Tibial artery (tissue), 4 donors: Measurements from ENCODE around the gene SDHB.

Experiments used
- DNase-seq, 2 donors: peaks; one replicate each; pipeline ENCODE4 v3.0.0-alpha.2; 2019
- H3K27ac ChIP-seq, 2 donors: fragments of 200-600 bp; sonication (generic) in 1 of 2; 1 replicate in 1 of 2; 2 replicates in 1 of 2; pipeline ENCODE4 v1.5.1; 2018 to 2019; ENCODE audit warnings: mild to moderate bottlenecking in 1 of 2
- H3K27me3 ChIP-seq, 2 donors: fragments of 200-600 bp; sonication (generic) in 1 of 2; one replicate each; pipeline versions ENCODE4 v1.5.1 to v1.6.0; 2016 to 2019
- H3K36me3 ChIP-seq, 3 donors: fragments of 200-600 bp; sonication (generic) in 2 of 3; one replicate each; pipeline ENCODE4 v1.5.1; 2016 to 2019; ENCODE audit warnings: mild to moderate bottlenecking in 2 of 3
- H3K4me1 ChIP-seq, 4 donors: fragments of 200-600 bp; sonication (generic) in 2 of 4; 1 replicate in 3 of 4; 2 replicates in 1 of 4; pipeline ENCODE4 v1.5.1; 2016 to 2019
- H3K4me3 ChIP-seq, 2 donors: fragments of 200-600 bp; sonication (generic) in 1 of 2; 1 replicate in 1 of 2; 2 replicates in 1 of 2; pipeline ENCODE4 v1.5.1; 2018 to 2019; ENCODE audit warnings: mild to moderate bottlenecking in 2 of 2
- H3K9me3 ChIP-seq, 3 donors: fragments of 200-600 bp; sonication (generic) in 1 of 3; one replicate each; pipeline ENCODE4 v1.5.1; 2016 to 2019
- intact Hi-C: fragments of 100-400 bp; cut with DNase I; formaldehyde crosslinking; loops from one replicate; pipeline ENCODE4 v1.15.0; 2023; ENCODE audit warnings: low total_unique reads
- TF ChIP-seq, protein P1 (sequence below), 2 experiments: fragments of 200-600 bp in 1 of 2; fragments of 450-650 bp in 1 of 2; IDR thresholded peaks; one replicate each; pipeline ENCODE4 v1.5.1; 2017 to 2019; ENCODE audit warnings: antibody characterized with exemption in 2 of 2, mild to moderate bottlenecking in 1 of 2, moderate library complexity in 1 of 2

Gene SDHB

GRCh38 chr1:16998589-16998988 is 55.2 kb downstream of the SDHB start:
- TF ChIP-seq, protein P1, sequence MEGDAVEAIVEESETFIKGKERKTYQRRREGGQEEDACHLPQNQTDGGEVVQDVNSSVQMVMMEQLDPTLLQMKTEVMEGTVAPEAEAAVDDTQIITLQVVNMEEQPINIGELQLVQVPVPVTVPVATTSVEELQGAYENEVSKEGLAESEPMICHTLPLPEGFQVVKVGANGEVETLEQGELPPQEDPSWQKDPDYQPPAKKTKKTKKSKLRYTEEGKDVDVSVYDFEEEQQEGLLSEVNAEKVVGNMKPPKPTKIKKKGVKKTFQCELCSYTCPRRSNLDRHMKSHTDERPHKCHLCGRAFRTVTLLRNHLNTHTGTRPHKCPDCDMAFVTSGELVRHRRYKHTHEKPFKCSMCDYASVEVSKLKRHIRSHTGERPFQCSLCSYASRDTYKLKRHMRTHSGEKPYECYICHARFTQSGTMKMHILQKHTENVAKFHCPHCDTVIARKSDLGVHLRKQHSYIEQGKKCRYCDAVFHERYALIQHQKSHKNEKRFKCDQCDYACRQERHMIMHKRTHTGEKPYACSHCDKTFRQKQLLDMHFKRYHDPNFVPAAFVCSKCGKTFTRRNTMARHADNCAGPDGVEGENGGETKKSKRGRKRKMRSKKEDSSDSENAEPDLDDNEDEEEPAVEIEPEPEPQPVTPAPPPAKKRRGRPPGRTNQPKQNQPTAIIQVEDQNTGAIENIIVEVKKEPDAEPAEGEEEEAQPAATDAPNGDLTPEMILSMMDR (IDR thresholded peaks at IDR 0.05) = no peak
- no peaks in the 10 kb centered on the region for H3K4me1 ChIP-seq
- DNase-seq = no peak

DNA sequence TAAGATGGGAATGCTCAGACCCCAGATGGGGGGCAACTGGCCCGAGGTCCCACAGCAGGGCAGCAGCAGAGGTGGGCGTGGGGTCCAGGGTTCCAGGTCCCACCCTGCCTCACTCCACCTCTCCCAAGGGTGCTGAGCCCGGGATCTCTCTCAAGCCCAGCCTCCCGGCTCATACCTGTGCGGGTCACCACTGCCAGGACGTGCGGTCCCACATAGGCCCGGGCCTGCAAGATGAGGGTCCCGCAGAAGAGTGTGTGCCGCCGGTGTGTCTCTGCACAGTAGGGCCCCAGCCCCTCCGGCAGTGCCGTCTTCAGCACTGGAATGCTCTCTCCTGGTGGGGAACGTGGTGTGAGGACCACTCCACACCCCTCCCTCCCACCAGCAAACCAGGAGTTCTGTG is 57.0 kb downstream of the SDHB start:
- peaks cover 50 to 90% (median 66%) of the 10 kb centered on the region in 3 donors for H3K36me3 ChIP-seq
- H3K27ac ChIP-seq = no peak overlapping the region
- no peaks in the 10 kb centered on the region for H3K4me1 ChIP-seq
- H3K27me3 ChIP-seq = no peaks in the 10 kb centered on the region
- intact Hi-C loops = no loop called here
- H3K9me3 ChIP-seq = no peaks in the 10 kb centered on the region
- H3K4me3 ChIP-seq = no peak overlapping the region
- TF ChIP-seq, protein P1 (IDR thresholded peaks at IDR 0.05) = no peak
- no peak for DNase-seq

More at GRCh38 chr1:16998589-16998988, 55.2 kb downstream of the SDHB start:
- intact Hi-C loops = no loop called here
- H3K36me3 ChIP-seq = peaks cover 64 to 97% (median 75%) of the 10 kb centered on the region in 3 donors
- no peak overlapping the region for H3K4me3 ChIP-seq
- H3K9me3 ChIP-seq = no peaks in the 10 kb centered on the region
- H3K27ac ChIP-seq = no peak overlapping the region
- no peaks in the 10 kb centered on the region for H3K27me3 ChIP-seq

DNA sequence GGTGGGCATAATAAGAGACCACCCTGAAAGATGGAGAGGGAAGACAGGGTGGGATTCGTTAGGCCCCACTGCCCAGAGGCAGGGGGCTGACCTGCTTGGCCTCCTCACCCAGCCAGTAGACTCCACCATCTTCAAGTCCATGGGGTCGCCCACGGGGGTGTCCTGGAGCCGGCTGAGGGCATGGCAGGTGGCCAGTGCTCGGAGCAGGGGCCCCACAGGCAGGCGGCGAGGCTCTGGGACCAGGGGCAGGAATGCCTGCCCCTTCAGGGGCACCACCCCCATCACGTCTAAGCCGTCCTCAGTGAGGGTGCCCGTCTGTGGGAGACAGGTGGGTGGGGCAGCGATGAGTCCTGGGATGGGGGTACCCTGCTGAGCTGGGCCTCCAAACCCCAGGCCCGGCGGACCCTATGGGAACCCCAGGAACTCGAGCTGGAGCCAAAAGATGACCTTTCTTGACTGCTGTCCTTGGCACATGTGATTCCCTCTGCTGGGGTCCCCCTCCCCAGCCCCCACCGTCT is 60.3 kb downstream of the SDHB start:
- TF ChIP-seq, protein P1 (IDR thresholded peaks at IDR 0.05) = no peak
- H3K27ac ChIP-seq = no peak overlapping the region
- H3K36me3 ChIP-seq = peaks cover 43 to 91% (median 69%) of the 10 kb centered on the region in 3 donors
- H3K9me3 ChIP-seq = no peaks in the 10 kb centered on the region
- H3K4me3 ChIP-seq = no peak overlapping the region
- intact Hi-C loops = no loop called here
- no peak for DNase-seq
- H3K4me1 ChIP-seq = no peaks in the 10 kb centered on the region
- no peaks in the 10 kb centered on the region for H3K27me3 ChIP-seq

- Histone ChIP-seq H3K4me3 (no peak overlapping the region), H3K27ac (no peak overlapping the region), H3K9me3 (no peaks in the 10 kb centered on the region), H3K4me1 (no peaks in the 10 kb centered on the region), H3K27me3 (no peaks in the 10 kb centered on the region), H3K36me3 (peaks cover 43 to 91% (median 66%) of the 10 kb centered on the region in 3 donors)
- no peak for DNase-seq
- TF ChIP-seq, protein P1 (IDR thresholded peaks at IDR 0.05) = no peak
- intact Hi-C loops = no loop called here
These were observed 61.2 kb downstream of the SDHB start for GRCh38 chr1:16992675-16993074.

DNA sequence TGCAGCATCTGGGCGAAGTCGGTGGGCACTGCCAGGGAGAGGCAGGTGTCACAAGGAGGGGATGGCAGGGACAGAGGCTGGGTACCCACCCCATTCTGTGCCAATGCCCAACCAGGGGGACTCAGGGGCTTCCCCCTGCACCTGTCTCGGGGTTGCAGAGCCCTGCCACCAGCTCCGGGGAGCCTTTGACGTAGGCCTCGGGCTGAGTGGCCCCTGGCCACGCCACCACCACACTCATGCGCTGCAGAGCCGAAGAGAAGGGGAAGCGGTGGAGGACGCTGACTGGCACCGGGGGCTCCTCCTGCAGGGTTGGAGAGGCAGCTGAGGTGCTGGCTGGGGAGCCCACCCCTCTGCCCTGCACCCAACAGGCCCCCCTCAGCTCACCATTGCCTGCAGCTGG is 61.7 kb downstream of the SDHB start:
- intact Hi-C loops = no loop called here

More for the DNA sequence above, 61.7 kb downstream of the SDHB start:
- Histone ChIP-seq H3K9me3 (no peaks in the 10 kb centered on the region), H3K36me3 (peaks cover 42 to 91% (median 66%) of the 10 kb centered on the region in 3 donors), H3K4me1 (no peaks in the 10 kb centered on the region), H3K27ac (no peak overlapping the region), H3K4me3 (no peak overlapping the region), H3K27me3 (no peaks in the 10 kb centered on the region)
- no peak for DNase-seq
- TF ChIP-seq, protein P1 (IDR thresholded peaks at IDR 0.05) = no peak
